ENCODE data around the gene POMT2. TPM values are rescaled to one million over a fixed set of nuclear protein-coding genes. Genes with fewer than 3 reads are reported as not detected.
"Not testable (repeated sequence)": the region's sequence is repeated elsewhere in the genome, so short reads cannot be mapped to it uniquely, and the experiment has no call there.

Gene POMT2, protein sequence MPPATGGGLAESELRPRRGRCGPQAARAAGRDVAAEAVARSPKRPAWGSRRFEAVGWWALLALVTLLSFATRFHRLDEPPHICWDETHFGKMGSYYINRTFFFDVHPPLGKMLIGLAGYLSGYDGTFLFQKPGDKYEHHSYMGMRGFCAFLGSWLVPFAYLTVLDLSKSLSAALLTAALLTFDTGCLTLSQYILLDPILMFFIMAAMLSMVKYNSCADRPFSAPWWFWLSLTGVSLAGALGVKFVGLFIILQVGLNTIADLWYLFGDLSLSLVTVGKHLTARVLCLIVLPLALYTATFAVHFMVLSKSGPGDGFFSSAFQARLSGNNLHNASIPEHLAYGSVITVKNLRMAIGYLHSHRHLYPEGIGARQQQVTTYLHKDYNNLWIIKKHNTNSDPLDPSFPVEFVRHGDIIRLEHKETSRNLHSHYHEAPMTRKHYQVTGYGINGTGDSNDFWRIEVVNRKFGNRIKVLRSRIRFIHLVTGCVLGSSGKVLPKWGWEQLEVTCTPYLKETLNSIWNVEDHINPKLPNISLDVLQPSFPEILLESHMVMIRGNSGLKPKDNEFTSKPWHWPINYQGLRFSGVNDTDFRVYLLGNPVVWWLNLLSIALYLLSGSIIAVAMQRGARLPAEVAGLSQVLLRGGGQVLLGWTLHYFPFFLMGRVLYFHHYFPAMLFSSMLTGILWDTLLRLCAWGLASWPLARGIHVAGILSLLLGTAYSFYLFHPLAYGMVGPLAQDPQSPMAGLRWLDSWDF
- polyA plus RNA-seq (ENCODE audit: insufficient read length): 22.8 TPM

DNA sequence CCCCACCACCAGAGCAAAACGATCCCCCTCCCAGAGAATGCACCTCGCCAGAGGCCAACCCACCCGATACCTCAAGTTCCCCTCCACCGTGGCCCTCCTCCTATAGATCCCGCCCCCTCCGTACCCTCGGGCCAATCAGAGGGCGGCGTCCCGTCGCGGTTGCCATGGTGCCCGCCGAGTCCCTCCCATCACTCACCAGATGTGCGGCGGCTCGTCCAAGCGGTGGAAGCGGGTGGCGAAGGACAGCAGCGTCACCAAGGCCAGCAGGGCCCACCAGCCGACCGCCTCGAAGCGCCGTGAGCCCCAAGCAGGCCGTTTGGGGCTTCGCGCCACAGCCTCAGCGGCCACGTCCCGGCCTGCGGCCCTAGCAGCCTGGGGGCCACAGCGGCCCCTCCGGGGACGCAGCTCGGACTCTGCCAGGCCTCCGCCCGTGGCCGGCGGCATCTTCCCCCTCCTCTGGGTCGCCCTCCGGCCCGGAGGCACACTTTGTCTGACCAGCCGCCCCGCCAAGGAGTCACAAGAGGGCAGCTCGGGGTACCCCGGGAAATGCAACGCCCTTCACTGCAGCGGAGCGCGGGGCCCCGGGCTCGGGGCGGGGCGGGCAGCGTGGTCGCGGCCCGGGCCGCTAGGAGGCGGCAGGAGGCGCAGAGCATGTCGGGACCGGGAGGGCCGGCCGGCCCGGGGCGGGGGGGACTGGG, at the start of gene POMT2:
Gene POMT2 (minus strand): TSS at position 646 of the 698 bp plus-strand sequence. CDS start 202 bp downstream, at position 444.
- DNase-seq: peak; percentile 91

DNA sequence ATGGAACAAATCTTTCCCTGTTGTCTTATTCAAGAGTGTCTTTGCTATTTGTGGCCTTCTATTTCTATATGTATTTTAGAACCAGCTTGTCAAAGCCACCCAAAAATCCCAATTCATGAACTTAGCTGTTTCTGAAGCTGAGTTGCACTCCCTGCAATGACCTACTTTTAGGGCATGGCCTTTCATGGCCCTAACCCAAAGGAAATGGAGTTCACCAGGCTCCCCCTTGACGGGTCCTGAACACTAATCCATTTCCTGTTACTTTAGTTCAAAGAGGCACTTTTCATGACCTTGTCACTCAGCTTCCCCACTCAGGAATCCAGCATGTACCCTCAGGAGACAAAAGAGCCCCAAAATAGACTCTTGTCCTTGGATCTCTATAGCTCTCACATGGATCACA, 48.6 kb upstream of the POMT2 start:
- no peak for DNase-seq

DNA sequence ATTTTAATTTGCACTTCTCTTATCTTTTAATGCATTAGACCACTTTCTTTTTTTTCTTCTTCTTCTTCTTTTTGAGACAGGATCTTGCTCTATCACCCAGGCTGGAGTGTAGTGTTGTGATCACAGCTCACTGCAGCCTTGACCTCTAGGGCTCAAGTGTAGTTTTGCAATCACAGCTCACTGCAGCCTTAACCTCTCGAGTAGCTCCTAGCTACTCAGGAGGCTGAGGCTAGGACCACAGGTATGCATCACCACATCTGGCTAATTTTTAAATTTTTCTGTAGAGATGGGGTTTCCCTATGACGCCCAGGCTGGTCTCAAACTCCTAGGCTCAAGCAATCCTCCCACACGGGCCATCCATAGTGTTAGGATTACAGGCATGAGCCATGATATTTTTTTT, 43.5 kb upstream of the POMT2 start:
- no peak for DNase-seq

GRCh38 chr14:77359626-77360025, 38.9 kb upstream of the POMT2 start:
- DNase-seq: no peak

- no peak for DNase-seq
Observed at GRCh38 chr14:77356899-77357298, 36.2 kb upstream of the POMT2 start.

DNA sequence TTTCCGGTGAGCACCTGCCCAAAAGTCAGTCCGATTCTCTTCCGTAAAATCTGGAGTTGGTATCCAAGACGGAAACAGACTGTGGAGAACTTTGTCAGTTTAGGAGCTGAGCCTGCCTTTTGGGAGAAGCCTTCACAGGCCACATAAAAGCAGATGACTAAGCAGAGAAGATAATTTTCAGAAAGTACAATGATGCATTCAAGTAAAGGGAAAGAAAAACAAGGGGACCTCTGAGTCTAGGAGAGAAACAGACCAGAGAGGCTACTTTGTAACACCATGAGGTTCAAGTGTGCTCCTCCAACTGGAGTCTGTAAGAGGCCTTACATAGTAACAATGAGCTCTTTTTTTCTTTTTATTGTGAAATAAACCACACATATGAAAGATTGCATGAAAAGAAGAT, 35.1 kb upstream of the POMT2 start:
- DNase-seq: no peak

DNA sequence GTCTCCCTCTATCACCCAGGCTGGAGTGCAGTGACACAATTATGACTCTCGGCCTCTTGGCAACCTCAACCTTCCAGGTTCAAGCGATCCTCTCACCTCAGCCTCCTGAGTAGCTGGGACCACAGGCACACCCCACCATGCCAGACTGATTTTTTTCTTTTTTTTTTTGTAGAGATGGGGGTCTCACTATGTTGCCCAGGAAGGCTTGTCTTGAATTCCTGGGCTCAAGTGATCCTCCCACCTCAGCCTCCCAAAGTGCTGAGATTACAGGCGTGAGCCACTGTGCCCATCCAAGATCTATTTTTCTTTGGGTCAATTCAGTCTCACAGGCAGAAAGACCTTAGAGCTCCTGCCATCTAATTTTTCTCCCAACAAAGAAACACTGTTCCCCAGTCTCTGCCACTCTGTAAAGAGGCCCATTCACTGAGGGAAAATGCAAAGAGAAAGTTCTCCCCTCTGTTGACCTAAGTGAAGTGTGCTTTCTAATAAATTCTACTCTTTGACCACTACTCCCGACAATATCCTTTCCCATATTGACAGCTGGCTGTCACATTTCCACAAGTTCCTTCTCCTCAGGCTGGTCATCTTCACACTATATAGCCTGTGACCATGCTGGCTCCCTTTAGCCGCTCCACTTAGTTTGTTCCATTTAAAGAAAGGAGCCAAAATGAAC, 32.9 kb upstream of the POMT2 start:
- no peak for DNase-seq

- no peak for DNase-seq
Observed at GRCh38 chr14:77347751-77348150, 27.1 kb upstream of the POMT2 start.

DNA sequence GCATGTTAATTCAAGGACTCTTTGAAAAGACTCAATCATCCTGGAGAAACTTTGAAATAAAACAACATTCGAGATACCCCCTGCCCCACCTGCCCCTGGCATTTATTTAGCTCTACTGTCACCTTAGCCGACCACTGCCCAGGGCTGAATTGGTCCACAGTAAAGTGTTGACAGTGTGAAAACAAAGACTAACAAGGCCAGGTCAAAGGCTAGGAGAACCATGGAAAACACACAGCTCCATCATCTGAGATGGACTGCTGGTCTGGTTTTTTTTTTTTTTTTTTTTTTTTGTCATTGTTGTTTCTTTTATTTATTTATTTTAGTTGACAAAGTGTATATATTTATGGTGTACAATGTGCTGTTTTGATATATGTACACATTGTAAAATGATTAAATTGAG, 25.8 kb upstream of the POMT2 start:
- DNase-seq: no peak

DNA sequence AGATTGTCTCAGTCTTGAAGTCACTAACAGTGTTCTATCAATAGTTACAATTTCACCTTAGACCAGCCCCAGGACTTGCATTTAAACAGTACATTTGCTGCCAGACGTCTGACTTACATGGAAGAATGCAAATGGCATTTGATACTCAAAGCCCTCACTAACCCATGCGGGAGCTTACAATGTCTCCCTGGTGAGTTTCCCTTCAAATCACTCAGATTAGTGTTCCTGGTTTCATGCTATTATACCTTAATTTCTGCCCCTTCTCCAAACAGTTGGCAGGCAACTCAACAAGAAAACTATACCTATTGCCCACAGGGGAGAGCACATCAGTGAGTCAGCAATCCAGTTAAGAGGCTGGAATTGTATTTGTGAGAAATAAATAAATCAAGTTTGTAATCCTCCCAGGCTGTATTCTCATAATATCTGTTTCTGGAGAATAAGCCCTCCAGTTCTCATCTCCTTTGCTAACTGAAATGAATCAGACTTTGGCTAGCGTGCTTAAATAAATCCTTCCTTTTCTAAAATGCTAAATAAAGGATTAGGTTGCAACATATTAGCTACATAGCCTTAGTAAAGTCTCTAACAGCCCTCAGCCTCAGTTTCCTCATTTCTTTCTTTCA, 23.8 kb upstream of the POMT2 start:
- no peak for DNase-seq

- no peak for DNase-seq
Observed at GRCh38 chr14:77343662-77344061, 23.0 kb upstream of the POMT2 start.

GRCh38 chr14:77342726-77343397, 22.2 kb upstream of the POMT2 start:
- DNase-seq: no peak

DNA sequence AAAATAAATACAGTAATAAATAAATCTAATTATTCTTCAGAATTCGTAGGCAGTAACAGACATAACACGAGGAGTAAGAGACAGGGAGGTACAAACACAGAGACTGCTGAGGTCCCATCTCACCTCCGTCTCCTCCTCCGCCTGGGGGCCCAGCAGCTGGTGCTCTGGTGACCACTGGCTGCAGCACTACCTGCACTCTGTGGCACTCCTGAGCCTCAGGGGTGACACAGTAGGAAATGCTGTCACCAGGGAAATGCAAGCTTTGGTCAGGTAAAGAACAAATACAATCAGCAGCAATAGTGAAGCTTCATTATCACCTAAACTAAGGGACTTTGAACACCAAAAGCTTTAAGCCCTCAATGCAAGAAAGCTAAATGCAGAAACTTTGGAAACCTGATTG, 19.7 kb upstream of the POMT2 start:
- DNase-seq: no peak

DNA sequence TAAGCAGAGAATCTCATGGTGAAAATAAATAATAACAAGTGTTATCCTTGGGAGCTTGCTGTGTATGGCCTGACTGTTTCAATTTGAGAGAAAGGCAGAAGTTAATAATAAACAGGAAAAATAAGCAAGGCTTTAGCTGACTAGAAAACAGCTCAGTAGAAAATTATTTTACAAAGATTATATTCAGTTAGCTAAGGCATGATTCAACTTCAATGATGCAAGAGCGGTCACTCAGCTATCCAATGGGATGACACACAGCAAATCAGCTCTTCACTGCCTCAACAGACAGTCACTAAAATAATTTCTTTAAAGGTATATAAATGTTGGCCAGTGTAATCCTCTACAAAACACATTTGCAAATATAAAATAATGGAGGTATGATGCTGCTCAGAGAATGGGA, 18.7 kb upstream of the POMT2 start:
- DNase-seq: no peak

DNA sequence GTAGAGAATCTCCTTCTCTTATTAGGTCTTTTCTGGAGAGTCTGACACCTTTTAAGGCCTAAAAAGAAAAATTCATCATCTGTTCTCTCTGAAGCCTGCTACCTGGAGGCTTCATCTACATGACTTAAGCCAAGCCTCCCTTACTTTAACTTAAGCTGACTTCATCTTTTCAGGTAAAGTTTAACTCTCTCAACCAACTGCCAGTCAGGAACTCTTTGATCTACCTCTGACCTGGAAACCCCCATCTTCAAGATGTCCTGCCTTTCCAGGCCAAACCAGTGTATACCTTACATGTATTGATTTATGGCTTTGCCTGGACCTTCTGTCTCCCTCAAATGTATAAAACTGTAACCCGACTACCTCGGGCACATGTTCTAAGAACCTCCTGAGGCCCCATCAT, 17.6 kb upstream of the POMT2 start:
- DNase-seq: no peak

- DNase-seq: no peak
Observed at GRCh38 chr14:77337880-77338279, 17.2 kb upstream of the POMT2 start.

DNA sequence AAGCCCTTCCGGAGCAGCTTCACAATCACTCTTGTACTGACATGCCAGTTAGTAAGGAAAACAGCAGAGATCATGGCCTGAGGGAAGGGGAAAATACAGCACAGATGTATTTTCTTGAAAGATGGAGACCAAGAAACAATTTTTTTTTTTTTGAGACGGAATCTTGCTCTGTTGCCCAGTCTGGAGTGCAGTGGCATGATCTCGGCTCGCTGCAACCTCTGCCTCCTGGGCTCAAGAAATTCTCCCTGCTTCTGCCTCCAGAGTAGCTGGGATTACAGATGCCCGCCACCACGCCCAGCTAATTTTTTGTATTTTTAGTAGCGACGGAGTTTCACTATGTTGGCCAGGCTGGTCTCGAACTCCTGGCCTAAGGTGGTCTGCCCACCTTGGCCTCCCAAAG, 16.6 kb upstream of the POMT2 start:
- not testable (repeated sequence) for DNase-seq

GRCh38 chr14:77335576-77335975, 14.9 kb upstream of the POMT2 start:
- no peak for DNase-seq

GRCh38 chr14:77329872-77330271, 9.2 kb upstream of the POMT2 start:
- DNase-seq: no peak

GRCh38 chr14:77327111-77327510, 6.4 kb upstream of the POMT2 start:
- no peak for DNase-seq

GRCh38 chr14:77325746-77326094, 5.0 kb upstream of the POMT2 start:
- no peak for DNase-seq

Measured in hindlimb muscle (tissue), 1 donor.